Neural progenitor cell (in vitro differentiated cells): ENCODE results near the gene MPL.

Source experiments
- EZH2phosphoT487 ChIP-seq: fragments of 200-600 bp; sonication (generic); IDR thresholded peaks from 2 replicates; pipeline ENCODE4 v1.6.1; 2017; ENCODE audit warnings: antibody characterized with exemption
- TF ChIP-seq, protein P1 (sequence below): fragments of 200-600 bp; sonication (generic); IDR thresholded peaks from 2 replicates; pipeline ENCODE4 v1.5.1; 2017; ENCODE audit warnings: antibody characterized with exemption, mild to moderate bottlenecking

DNA sequence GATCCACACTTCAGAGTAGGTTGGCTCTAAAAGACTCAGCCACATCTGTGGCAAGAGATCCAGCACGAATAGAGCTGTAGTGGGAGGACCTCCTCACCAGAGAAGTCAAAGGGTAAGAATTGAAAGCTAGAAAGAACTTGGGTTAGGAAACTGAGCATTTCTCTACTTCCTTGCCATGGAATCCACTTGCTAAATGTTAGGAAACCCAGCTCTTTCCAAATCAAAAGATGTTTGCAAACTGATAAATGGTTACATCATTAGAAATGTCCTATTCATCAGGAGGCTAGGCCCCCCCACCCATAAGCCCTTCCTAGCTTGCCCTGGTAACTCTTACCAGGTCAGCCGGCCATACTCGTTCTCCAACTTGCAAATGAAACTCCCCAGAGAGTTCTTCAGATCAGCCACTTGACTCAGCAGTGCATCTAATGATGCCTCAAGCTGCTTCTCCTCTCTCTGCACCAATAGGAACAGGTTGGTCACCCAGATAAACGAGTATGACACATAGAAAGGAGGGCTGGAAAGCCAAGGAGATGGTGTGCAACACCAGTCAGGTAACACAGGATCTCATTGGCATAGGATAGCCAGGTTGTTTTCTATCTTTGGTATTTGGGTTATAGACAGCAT lies 50.5 kb downstream of the MPL start:
- TF ChIP-seq, protein P1, sequence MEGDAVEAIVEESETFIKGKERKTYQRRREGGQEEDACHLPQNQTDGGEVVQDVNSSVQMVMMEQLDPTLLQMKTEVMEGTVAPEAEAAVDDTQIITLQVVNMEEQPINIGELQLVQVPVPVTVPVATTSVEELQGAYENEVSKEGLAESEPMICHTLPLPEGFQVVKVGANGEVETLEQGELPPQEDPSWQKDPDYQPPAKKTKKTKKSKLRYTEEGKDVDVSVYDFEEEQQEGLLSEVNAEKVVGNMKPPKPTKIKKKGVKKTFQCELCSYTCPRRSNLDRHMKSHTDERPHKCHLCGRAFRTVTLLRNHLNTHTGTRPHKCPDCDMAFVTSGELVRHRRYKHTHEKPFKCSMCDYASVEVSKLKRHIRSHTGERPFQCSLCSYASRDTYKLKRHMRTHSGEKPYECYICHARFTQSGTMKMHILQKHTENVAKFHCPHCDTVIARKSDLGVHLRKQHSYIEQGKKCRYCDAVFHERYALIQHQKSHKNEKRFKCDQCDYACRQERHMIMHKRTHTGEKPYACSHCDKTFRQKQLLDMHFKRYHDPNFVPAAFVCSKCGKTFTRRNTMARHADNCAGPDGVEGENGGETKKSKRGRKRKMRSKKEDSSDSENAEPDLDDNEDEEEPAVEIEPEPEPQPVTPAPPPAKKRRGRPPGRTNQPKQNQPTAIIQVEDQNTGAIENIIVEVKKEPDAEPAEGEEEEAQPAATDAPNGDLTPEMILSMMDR = no peak
- TF ChIP-seq EZH2phosphoT487 = no peak
